CD4-positive, alpha-beta T cell (primary cell): Measurements from ENCODE around the gene BRICD5. TPM values are rescaled to one million over a fixed set of nuclear protein-coding genes. Genes with fewer than 3 reads are reported as not detected.

Experiments
- ATAC-seq: fragments of 200-7000 bp; cut with Tn5 transposase; one replicate; pipeline ENCODE4 v1.10.0; 2022; ENCODE audit warnings: mild to moderate bottlenecking; ENCODE audit not compliant: poor library complexity
- CTCF ChIA-PET: fragments of 350-600 bp; sonication (Branson Sonifier 250); formaldehyde crosslinking; loops from one replicate; lab custom pipeline; 2021; ENCODE audit warnings: antibody characterized with exemption, inconsistent platforms; lab: Charles Lee
- POLR2A ChIA-PET: fragments of 350-600 bp; sonication (Branson Sonifier 250); formaldehyde crosslinking; loops from one replicate; lab custom pipeline; 2021; ENCODE audit warnings: antibody characterized with exemption, inconsistent platforms; lab: Charles Lee
- DNase-seq, 14 experiments: peaks; one replicate each; pipeline ENCODE4 v3.0.0-alpha.2; 2013 to 2020; ENCODE audit warnings: mixed read lengths in 2 of 14
- H3K27ac ChIP-seq, 2 donors: one replicate each; pipeline versions ENCODE4 v1.5.1 to v1.7.0; 2013; ENCODE audit warnings: low read length in 2 of 2, low read depth in 1 of 2, mild to moderate bottlenecking in 1 of 2
- H3K27me3 ChIP-seq, 2 experiments: 1 replicate in 1 of 2; 2 replicates in 1 of 2; pipeline versions ENCODE4 v1.6.1 to v1.7.0; 2013; ENCODE audit warnings: low read length in 2 of 2, control low read depth in 1 of 2, mild to moderate bottlenecking in 1 of 2, moderate library complexity in 1 of 2; ENCODE audit not compliant: insufficient read depth in 2 of 2, control insufficient read depth in 1 of 2
- H3K36me3 ChIP-seq: one replicate; pipeline ENCODE4 v1.6.1; 2013; ENCODE audit warnings: low read length, control low read depth; ENCODE audit not compliant: insufficient read depth
- H3K4me1 ChIP-seq: one replicate; pipeline ENCODE4 v1.6.1; 2013; ENCODE audit warnings: low read length, control low read depth; ENCODE audit not compliant: insufficient read depth
- H3K4me3 ChIP-seq: one replicate; pipeline ENCODE4 v1.5.1; 2013; ENCODE audit warnings: mild to moderate bottlenecking, low read length, moderate library complexity
- H3K9me3 ChIP-seq, 2 experiments: 1 replicate in 1 of 2; 2 replicates in 1 of 2; pipeline versions ENCODE4 v1.6.1 to v1.7.0; 2013; ENCODE audit warnings: low read length in 2 of 2, mild to moderate bottlenecking in 2 of 2, control low read depth in 1 of 2, moderate library complexity in 1 of 2; ENCODE audit not compliant: control insufficient read depth in 1 of 2, insufficient read depth in 1 of 2
- H3K27ac Mint-ChIP-seq: one replicate; pipeline ENCODE4 v1.8.0; 2020; ENCODE audit warnings: mixed read lengths
- H3K27me3 Mint-ChIP-seq: one replicate; pipeline ENCODE4 v1.8.0; 2021; ENCODE audit warnings: mixed read lengths
- H3K36me3 Mint-ChIP-seq: one replicate; pipeline ENCODE4 v1.8.0; 2021; ENCODE audit warnings: low read depth, mixed read lengths
- H3K4me1 Mint-ChIP-seq: one replicate; pipeline ENCODE4 v1.8.0; 2021; ENCODE audit warnings: low read depth, mixed read lengths
- H3K4me3 Mint-ChIP-seq: one replicate; pipeline ENCODE4 v1.8.0; 2020; ENCODE audit warnings: mild to moderate bottlenecking, mixed read lengths
- H3K9me3 Mint-ChIP-seq: one replicate; pipeline ENCODE4 v1.8.0; 2020; ENCODE audit warnings: mixed read lengths
- CTCF ChIP-seq: fragments of 200-600 bp; IDR thresholded peaks from one replicate; pipeline ENCODE4 v1.8.0; 2022; ENCODE audit warnings: antibody characterized with exemption, mild to moderate bottlenecking
- intact Hi-C, 2 experiments: fragments of 100-400 bp; cut with DNase I in 1 of 2; cut with micrococcal nuclease in 1 of 2; formaldehyde crosslinking; loops; one replicate each; pipeline versions ENCODE4 v1.15.1 to v1.9.0; 2023 to 2025; cut with DNase I, micrococcal nuclease
- total RNA-seq, 174 experiments: library from RNA in 2 of 174; stranded (reverse) in 2 of 174; gene quantifications; one replicate each; pipeline ENCODE4 v1.2.3 and lab custom pipeline; 2021 to 2026

The BRICD5 gene
- total RNA-seq, 2 experiments from 2014 or later, result 4.2 to 5.0 TPM

GRCh38 chr16:2186505-2186904, 24.2 kb downstream of the BRICD5 start:
- H3K27ac ChIP-seq, result no peak overlapping the region
- no peak overlapping the region for H3K4me3 ChIP-seq
- H3K4me3 Mint-ChIP-seq, result no peak overlapping the region
- H3K36me3 ChIP-seq, result no peaks in the 10 kb centered on the region
- H3K27me3 Mint-ChIP-seq, result no peaks in the 10 kb centered on the region
- CTCF ChIA-PET, result no interaction called here
- H3K9me3 Mint-ChIP-seq, result no peaks in the 10 kb centered on the region
- no peaks in the 10 kb centered on the region for H3K4me1 ChIP-seq
- intact Hi-C loops, result no loop called here
- POLR2A ChIA-PET, result no interaction called here
- no peaks in the 10 kb centered on the region for H3K4me1 Mint-ChIP-seq
- H3K27ac Mint-ChIP-seq, result no peak overlapping the region
- H3K36me3 Mint-ChIP-seq, result no peaks in the 10 kb centered on the region
- ATAC-seq (no peak), DNase-seq (no peak)
- H3K9me3 ChIP-seq, result no peaks in the 10 kb centered on the region
- no peaks in the 10 kb centered on the region for H3K27me3 ChIP-seq
- TF ChIP-seq CTCF, result no peak

GRCh38 chr16:2186064-2186463, 24.6 kb downstream of the BRICD5 start:
- Histone ChIP-seq H3K4me3 (no peak overlapping the region), H3K36me3 (no peaks in the 10 kb centered on the region), H3K9me3 (no peaks in the 10 kb centered on the region), H3K27ac (no peak overlapping the region), H3K27me3 (no peaks in the 10 kb centered on the region), H3K4me1 (no peaks in the 10 kb centered on the region)
- no peak for DNase-seq
- Mint-ChIP-seq H3K9me3 (no peaks in the 10 kb centered on the region), H3K36me3 (no peaks in the 10 kb centered on the region), H3K27me3 (no peaks in the 10 kb centered on the region), H3K4me1 (no peaks in the 10 kb centered on the region), H3K4me3 (no peak overlapping the region), H3K27ac (no peak overlapping the region)
- TF ChIP-seq CTCF, result no peak
- ChIA-PET CTCF (no interaction called here), POLR2A (no interaction called here)
- no peak for ATAC-seq
- intact Hi-C loops, result no loop called here

- Mint-ChIP-seq H3K27me3 (no peaks in the 10 kb centered on the region), H3K4me3 (no peak overlapping the region), H3K27ac (no peak overlapping the region), H3K36me3 (no peaks in the 10 kb centered on the region), H3K4me1 (no peaks in the 10 kb centered on the region), H3K9me3 (no peaks in the 10 kb centered on the region)
- H3K27ac ChIP-seq, result no peak overlapping the region
- no peaks in the 10 kb centered on the region for H3K27me3 ChIP-seq
- DNase-seq (no peak), ATAC-seq (no peak)
- no peak overlapping the region for H3K4me3 ChIP-seq
- CTCF ChIA-PET, result no interaction called here
- no peak for TF ChIP-seq CTCF
- POLR2A ChIA-PET, result no interaction called here
- intact Hi-C loops, result no loop called here
- H3K4me1 ChIP-seq, result no peaks in the 10 kb centered on the region
- H3K9me3 ChIP-seq, result no peaks in the 10 kb centered on the region
- no peaks in the 10 kb centered on the region for H3K36me3 ChIP-seq
These were observed 25.7 kb downstream of the BRICD5 start for GRCh38 chr16:2184962-2185361.
